GM19372 (cell line): ENCODE measurements around the gene CHRD.

ENCODE experiments used
- ATAC-seq: cut with Tn5 transposase; IDR thresholded peaks from one replicate; pipeline ENCODE4 v1.9.1; 2021; ENCODE audit warnings: mild to moderate bottlenecking, low read depth, moderate library complexity; ENCODE audit not compliant: unreplicated experiment

CHRD gene

DNA sequence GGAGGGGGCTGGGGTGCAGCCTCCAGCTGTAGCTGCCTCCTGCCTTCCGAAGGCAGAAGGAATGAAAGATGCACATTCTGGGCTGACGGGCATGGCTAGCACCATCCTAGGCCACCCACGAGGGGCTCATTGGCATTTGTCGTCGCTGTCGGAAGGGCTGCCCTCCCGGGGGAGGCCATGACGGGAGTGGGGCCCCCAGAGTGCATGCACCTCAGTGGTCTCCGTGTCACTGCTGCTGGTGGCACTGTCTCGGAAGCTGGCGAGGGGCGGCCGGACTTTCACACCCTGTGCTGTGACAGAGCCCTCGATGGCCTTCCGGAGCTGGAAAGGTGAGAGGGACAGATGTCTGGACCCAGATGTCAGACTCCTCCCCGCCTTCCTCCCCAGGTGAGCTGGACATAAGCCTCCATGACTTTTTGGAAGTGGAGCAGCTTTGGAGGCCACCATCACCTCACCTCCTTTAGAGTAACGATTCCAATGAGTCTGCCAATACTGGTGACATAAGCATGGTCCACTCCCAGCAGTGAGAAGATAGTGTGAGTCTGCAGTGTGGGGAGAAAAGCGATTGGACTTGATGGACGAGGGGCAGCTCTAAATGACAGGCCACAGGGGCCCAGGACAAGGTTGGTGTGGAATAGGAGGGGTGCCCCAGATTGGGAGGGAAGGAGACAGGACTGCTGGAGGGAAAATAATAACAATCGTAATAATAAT is 33.2 kb upstream of the CHRD start:
- ATAC-seq: no peak

DNA sequence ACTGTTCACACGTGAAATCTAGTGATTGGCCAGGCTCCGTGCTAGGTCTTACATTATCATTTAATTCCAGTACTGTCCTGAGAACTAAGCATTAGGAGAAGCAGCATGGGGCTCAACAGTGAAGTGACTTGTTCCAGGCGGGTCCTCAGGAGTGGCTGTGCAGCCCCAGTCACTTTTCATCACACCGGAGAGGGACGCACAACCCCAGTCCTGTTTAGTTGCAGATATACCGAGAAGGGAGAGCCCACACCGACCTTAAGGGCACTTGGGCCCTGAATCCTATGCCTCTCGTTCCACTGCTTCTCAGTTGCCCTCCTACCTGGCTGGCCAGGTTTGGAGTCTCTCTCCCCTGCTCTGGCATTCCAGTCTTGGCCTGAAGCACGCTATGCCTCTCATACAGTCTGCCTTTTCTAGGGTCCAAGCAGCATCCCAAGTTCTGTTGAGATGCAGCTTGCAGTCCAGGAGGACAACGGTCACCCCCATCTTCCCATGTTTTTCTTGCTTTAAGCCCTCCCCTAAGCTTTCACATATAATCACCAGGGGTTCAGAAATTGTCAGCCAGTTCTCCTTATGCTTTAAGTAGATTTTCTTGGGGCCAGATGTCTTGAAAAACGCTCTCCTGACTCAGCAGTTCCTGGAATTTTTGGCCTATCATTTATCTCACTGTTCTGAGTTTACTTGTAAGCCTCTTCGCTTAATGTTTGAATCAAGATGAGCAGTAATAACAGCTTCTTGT is 32.4 kb upstream of the CHRD start:
- ATAC-seq: no peak

DNA sequence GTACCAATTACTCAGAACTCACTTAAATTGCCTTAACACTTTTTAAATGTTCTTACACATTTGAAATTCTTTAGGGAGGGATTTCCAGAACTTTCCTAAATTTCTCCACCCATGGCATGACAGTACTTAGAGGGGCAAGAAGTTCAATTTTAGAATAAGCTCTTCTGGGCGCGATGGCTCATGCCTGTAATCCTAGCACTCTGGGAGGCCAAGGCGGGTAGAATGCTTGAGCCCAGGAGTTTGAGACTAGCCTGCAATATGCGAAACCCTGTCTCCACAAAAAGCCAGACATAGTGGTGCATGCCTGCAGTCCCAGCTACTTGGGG is 31.8 kb upstream of the CHRD start:
- no peak for ATAC-seq

DNA sequence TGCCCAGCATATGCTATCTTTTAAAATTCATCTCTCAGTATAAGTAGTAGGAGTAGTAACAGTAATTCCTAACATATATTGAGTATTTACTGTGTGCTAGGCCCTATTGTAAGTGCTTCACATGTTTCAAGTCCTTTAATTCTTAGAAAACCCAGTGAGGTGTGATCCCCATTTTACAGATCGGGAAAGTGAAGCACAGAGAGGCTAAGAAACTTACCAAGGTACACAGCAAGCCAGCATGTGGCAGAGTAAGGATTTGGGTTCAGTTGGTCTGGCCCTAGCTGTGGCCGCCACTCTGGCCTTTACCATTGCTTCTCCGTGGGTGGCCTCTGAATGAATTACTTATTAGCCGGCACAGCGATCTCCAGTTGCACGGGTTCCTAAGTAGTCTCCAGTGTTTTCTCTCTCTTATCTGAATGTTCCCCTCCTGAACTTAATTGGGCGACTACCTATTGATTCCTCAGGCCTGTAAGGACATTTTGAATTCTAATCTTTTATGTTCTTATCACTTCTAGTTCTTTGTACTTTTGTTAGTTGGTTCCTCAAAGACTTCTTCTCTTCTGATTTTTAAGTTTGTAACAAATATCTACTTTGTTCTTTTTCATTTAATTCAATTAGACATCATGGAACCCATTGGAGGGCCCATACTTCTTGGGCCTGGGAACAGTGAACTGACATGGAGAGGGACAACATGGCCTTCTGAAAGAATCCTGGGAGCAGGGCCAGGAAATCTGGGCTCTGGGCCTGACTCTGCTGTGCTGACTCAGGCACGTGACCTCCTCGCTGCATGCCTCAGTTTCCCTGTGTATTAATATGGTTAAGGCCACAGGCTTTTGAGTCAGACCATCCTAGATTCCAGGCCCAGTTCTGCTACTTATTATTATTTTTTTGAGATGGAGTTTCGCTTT is 30.0 kb upstream of the CHRD start:
- no peak for ATAC-seq

DNA sequence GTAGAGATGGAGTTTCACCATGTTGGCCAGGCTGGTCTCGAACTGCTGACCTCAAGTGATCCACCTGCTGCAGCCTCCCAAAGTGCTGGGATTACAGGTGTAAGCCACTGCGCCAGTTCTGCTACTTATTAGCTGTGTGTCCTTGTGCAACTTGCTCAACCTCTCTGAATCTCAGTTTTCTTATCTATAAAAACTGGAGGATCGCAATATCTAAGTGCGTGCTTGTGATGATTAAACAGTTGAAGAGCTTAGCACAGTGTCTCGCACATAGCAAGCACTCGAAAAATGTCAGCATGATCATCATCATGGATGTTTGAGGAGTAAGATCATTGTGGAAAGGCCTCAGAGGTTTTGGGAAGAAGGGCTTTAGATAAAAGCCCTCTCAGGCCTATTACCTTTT is 29.2 kb upstream of the CHRD start:
- ATAC-seq: no peak

GRCh38 chr3:184351511-184352148 is 28.2 kb upstream of the CHRD start:
- no peak for ATAC-seq

GRCh38 chr3:184352149-184352785 is 27.6 kb upstream of the CHRD start:
- no peak for ATAC-seq

GRCh38 chr3:184352897-184353545 is 26.8 kb upstream of the CHRD start:
- no peak for ATAC-seq

GRCh38 chr3:184353546-184353941 is 26.3 kb upstream of the CHRD start:
- no peak for ATAC-seq

- ATAC-seq: peak; percentile 49
These were observed 25.6 kb upstream of the CHRD start for GRCh38 chr3:184354121-184354728.

DNA sequence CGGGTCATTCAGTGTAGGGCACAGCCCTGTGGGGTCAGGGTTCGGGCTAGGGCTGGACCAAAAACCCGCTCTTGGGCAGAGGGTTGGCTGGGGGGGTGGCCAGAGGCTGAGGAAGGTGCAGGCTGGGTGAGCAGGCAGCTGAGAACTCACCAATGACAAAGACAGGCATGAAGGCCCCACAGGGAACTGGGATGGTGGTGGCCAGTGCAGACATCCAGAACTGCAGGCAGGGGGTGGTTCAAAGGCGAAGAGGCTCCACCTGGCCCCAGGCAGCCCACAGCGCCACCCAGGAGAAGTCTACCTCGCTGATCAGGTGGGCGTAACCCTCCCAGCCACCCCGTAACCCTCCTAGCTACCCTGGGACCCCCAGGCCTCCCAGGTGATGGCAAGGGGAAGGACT is 25.1 kb upstream of the CHRD start:
- ATAC-seq: no peak

DNA sequence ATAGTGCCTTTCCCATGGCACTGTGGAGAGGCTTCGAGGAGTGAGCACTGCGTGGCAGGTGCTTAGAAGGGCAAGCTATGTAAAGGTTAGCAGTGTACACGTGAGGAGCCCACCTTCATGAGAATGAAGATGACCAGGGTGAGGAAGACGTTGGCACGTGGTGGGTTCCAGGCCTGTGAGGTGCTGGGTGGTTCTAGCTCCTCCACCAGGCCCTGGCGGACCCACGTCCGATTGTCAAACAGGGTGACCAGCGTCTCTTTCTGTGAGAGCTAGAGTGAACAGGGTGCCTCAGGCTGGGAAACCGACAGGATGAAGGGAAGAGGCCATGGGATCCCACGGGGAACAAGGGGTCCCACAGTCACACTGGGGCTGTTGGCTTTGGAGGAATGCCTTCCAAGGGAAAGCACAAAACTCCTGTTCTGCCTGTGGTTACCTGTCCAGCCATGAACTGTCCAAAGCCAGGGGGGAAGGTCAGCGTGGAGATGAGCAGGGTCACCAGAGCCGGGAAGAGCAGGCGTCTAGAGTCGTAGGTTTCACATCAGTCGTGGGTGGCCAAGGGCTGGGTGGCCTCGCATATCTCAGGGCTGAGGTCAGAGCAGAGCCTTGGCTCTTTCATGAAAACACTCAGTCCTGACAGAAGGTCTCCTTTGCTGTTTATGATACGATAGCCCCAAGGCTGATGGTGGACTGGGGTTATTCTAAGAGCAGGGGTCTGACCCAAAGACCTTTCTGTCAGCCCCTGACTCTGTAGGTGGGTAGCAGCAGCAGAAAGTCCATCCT is 24.4 kb upstream of the CHRD start:
- no peak for ATAC-seq

DNA sequence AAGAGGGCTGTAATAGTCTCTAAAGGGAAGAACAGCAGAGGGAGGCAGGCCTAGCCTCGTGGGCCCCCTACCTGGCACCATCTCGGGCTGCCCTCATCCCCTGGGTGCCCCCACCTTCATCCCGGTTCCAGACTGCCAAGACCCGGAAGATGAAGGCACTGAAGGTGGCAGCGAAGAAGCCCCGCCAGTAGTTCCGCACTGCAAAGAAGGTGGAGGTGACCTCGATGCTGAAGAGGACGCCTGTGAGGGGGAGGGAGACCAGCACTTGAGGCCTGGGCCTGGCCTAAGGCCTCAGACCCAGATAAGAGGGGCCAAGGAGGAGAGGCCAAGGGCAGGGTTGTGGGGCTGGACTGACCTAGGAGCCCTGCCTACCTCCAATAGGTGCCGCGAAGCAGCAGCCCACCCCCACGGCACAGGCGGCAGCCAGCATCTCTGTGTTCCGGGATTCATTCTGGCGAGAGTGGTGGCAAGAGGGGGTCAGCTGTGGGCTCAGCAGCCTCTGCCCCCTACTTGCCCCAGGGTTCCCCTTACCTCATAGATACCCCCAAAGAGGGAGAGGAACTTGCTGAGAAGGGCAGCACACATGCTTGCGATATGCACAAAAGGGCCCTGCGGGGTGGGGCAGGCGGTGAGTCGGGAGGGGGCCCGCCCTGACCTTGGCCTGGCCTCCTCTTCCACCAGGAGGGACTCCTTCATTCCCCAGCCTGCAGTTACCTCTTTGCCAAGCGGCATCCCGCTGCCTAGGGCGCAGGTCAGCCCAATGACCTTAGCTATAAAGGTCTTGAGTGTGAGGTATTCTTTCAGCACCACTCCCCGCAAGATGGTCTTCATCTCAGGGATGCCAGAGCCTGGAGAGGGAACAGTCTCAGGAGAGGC is 22.4 kb upstream of the CHRD start:
- no peak for ATAC-seq

- ATAC-seq: no peak
These were observed 21.6 kb upstream of the CHRD start for GRCh38 chr3:184358124-184358767.

- ATAC-seq: no peak
These were observed 20.9 kb upstream of the CHRD start for GRCh38 chr3:184358921-184359350.

DNA sequence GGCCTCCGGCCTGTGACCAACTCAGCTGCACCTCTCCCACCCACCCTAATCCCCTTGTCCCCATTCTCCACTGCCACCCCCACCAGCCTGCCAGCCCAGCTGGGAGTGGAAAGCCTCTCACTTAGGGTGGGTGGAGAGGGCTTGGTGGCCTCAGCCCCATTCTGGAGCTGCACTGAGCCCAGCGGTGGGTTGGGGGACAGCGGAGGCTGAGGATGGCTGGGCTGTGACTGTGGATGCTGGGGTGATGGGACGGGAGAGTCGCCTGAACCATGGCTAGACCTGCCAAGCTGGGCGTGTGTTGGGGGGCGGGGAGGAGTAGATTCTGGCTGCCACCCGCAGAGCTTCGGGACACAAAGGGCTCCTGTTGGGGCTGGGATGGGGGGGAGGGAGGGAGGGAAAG is 20.2 kb upstream of the CHRD start:
- no peak for ATAC-seq
